Fibroblast of pulmonary artery (primary cell): Measurements from ENCODE around the gene NUFIP2.

ENCODE experiments used
- DNase-seq: peaks from one replicate; pipeline ENCODE4 v3.0.0-alpha.2; 2010; ENCODE audit warnings: low read depth
- H3K4me3 ChIP-seq: replicated peaks from 2 replicates; pipeline ENCODE4 v1.5.1; 2011; ENCODE audit warnings: low read depth, mild to moderate bottlenecking, control low read depth, low read length, moderate library complexity
- TF ChIP-seq, protein P1 (sequence below): IDR thresholded peaks from 2 replicates; pipeline ENCODE4 v1.5.1; 2011; ENCODE audit warnings: mild to moderate bottlenecking, control low read depth, low read length, inconsistent platforms; ENCODE audit errors: missing control alignments

Gene NUFIP2

DNA sequence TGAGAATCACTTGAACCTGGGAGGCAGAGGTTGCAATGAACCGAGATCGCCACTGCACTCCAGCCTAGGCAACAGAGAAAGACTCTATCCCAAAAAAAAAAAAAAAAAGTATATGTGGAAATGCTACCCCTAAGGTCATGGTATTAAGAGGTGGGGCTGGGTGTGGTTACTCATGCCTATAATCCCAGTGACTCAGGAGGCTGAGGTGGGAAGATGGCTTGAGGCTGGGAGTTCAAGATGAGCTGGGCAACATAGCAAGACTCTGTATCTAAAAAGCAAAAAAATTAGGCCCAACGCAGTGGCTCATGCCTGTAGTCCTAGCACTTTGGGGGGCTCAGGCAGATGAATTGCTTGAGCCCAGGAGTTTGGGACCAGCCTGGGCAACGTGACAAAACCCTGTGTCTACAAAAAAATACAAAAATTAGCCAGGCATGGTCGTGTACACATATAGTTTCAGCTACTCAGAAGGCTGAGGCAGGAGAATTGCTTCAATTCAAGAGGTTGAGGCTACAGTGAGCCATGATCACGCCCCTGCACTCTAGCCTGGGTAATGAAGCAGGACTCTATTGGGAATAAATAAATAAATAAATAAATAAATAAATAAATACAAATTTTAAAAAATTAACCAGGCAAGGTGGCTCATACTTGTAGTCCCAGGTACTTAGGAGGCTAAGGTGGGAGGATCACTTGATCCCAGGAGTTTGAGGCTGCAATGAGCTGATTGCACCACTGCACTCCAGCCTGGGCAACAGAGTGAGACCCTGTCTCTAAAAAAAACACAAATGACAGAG is 32.3 kb upstream of the NUFIP2 start:
- H3K4me3 ChIP-seq, result no peak overlapping the region
- no peak for DNase-seq
- TF ChIP-seq, protein P1, sequence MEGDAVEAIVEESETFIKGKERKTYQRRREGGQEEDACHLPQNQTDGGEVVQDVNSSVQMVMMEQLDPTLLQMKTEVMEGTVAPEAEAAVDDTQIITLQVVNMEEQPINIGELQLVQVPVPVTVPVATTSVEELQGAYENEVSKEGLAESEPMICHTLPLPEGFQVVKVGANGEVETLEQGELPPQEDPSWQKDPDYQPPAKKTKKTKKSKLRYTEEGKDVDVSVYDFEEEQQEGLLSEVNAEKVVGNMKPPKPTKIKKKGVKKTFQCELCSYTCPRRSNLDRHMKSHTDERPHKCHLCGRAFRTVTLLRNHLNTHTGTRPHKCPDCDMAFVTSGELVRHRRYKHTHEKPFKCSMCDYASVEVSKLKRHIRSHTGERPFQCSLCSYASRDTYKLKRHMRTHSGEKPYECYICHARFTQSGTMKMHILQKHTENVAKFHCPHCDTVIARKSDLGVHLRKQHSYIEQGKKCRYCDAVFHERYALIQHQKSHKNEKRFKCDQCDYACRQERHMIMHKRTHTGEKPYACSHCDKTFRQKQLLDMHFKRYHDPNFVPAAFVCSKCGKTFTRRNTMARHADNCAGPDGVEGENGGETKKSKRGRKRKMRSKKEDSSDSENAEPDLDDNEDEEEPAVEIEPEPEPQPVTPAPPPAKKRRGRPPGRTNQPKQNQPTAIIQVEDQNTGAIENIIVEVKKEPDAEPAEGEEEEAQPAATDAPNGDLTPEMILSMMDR, result no peak

DNA sequence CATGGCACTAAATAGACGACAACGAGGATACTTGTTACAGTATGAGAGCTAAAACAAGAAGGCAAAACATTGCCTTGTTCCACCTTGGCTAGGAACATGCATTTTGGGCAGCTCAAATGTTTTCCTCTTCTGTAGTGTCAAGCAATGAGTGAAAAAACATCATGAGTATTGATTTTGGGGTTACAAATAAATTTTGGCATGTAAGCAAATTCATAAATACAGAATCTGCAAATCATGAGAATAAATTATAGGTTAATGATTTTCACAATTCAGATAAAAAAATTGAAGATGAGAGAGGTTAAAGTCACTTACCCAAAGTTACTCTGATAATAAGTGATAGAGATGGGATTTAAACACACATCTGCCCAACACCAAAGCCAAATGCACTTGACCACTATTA is 28.4 kb upstream of the NUFIP2 start:
- TF ChIP-seq, protein P1, result no peak
- DNase-seq, result no peak
- no peak overlapping the region for H3K4me3 ChIP-seq

DNA sequence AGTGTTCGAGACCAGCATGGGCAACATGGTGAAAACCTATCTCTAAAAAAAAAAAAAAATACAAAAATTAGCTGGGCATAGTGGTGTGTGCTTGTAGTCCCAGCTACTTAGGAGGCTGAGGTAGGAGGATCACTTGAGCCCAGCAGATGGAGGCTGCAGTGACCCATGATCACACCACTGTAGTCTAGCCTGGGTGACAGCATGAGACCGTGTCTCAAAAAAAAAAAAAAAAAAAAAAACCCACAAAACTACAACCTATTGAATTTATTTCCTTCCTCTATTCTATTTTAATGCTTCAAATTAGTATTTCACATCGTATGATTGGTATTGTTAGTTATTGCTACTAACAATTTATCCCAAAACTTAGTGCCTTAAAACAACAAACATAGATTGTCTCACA is 9.4 kb upstream of the NUFIP2 start:
- DNase-seq, result no peak
- H3K4me3 ChIP-seq, result no peak overlapping the region
- TF ChIP-seq, protein P1, result no peak

DNA sequence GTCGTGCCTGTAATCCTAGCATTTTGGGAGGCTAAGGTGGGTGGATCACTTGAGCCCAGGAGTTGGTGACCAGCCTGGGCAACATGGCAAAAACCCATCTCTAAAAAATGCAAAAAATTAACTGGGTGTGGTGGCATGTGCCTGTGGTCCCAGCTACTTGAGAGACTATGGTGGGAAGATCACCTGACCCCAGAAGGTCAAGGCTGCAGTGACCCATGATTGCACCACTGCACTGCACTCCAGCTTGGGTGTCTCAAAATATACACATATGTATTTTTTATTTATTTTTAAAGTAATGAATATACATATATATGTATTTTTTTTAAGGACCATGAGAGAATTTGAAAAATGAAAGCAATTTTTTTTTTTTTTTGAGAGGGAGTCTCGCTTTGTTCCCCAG is 5.1 kb upstream of the NUFIP2 start:
- no peak overlapping the region for H3K4me3 ChIP-seq
- DNase-seq, result no peak
- TF ChIP-seq, protein P1, result no peak

DNA sequence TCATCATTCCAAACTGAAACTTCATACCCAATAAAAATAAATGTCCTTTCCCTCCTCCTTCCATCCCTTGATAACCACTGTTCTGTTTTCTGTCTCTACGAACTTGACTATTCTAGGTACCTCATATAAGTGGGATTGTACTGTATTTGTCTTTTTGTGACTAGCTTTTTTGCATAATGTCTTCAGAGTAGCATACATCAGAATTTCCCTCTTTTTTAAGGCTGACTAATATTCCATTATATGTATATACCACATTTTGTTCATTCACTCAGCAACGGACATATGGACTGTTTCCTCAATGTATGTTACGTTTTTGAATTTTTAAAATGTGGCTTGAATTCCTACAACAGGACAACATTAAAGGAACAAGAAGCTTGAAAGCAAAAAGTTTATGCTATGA is 1.5 kb upstream of the NUFIP2 start:
- no peak for DNase-seq
- H3K4me3 ChIP-seq, result no peak overlapping the region
- TF ChIP-seq, protein P1, result no peak

DNA sequence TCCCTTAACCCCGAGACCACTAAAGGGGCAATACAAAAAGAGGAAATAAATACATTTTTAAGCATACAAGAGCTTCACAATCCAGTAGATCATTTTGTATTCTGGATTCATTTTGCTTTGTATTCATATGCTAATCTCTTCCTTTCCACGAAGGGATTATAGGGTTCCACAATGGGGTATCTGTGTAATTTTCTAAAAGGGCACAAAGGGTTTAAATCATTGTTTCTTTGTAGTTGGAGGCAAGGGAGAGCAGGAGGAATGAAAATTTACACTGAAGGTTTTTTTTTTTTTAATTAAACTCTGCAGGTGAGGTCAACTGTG is 592 bp upstream of the NUFIP2 start:
- TF ChIP-seq, protein P1, result no peak
- H3K4me3 ChIP-seq, result peak overlapping the region; percentile 98
- DNase-seq, result no peak
